HG02885 (cell line): Measurements from ENCODE around the gene ALG13.
"Not testable (repeated sequence)": the region's sequence is repeated elsewhere in the genome, so short reads cannot be mapped to it uniquely, and the experiment has no call there.

Experiments
- ATAC-seq: cut with Tn5 transposase; IDR thresholded peaks from one replicate; pipeline ENCODE4 v1.9.1; 2021; ENCODE audit warnings: mild to moderate bottlenecking; ENCODE audit not compliant: unreplicated experiment, poor library complexity

The ALG13 gene

GRCh38 chrX:111743316-111743715 lies 62.3 kb downstream of the ALG13 start:
- ATAC-seq = no peak

GRCh38 chrX:111756486-111756885 lies 75.5 kb downstream of the ALG13 start:
- no peak for ATAC-seq

- no peak for ATAC-seq
These were observed 78.7 kb downstream of the ALG13 start for GRCh38 chrX:111759686-111760085.

GRCh38 chrX:111761578-111762135 lies 80.7 kb downstream of the ALG13 start:
- no peak for ATAC-seq

GRCh38 chrX:111778591-111778990 lies 97.6 kb downstream of the ALG13 start:
- no peak for ATAC-seq

GRCh38 chrX:111779582-111779981 lies 98.6 kb downstream of the ALG13 start:
- ATAC-seq = no peak

- ATAC-seq = no peak
These were observed 103.7 kb downstream of the ALG13 start for GRCh38 chrX:111784667-111785066.

- not testable (repeated sequence) for ATAC-seq
These were observed 109.1 kb downstream of the ALG13 start for GRCh38 chrX:111790054-111790453.
